Activated T-cell treated with anti-CD3 and anti-CD28 coated beads, Interleukin-2, amount 50 U/mL, for 4 hours (primary cell): ENCODE results near the gene SUPT3H. TPM values are rescaled to one million over a fixed set of nuclear protein-coding genes. Genes with fewer than 3 reads are reported as not detected.
"Not testable (repeated sequence)": the region's sequence is repeated elsewhere in the genome, so short reads cannot be mapped to it uniquely, and the experiment has no call there.

ENCODE experiments used
- ATAC-seq, 2 donors: fragments of 200-7000 bp; cut with Tn5 transposase; one replicate each; pipeline ENCODE4 v1.10.0; 2021
- DNase-seq: peaks from one replicate; pipeline ENCODE4 v3.0.0-alpha.2; 2020
- H3K27me3 Mint-ChIP-seq: one replicate; pipeline ENCODE4 v1.8.0; 2021; ENCODE audit warnings: low read depth, mixed read lengths
- H3K36me3 Mint-ChIP-seq: one replicate; pipeline ENCODE4 v1.8.0; 2022; ENCODE audit warnings: mixed read lengths; ENCODE audit not compliant: insufficient read depth
- H3K4me1 Mint-ChIP-seq: one replicate; pipeline ENCODE4 v1.8.0; 2021; ENCODE audit warnings: low read depth, mixed read lengths
- H3K4me3 Mint-ChIP-seq: one replicate; pipeline ENCODE4 v1.8.0; 2021; ENCODE audit warnings: mild to moderate bottlenecking, moderate library complexity, mixed read lengths
- H3K9me3 Mint-ChIP-seq: one replicate; pipeline ENCODE4 v1.8.0; 2021; ENCODE audit warnings: mixed read lengths
- total RNA-seq, 3 donors: library from RNA; stranded (reverse); gene quantifications; one replicate each; pipeline ENCODE4 v1.2.1, GENCODE V29; 2021

The SUPT3H gene
- total RNA-seq, 3 donors from 2014 or later, result 14.1 to 15.7 (median 15.7) TPM

- Mint-ChIP-seq H3K36me3 (no peaks in the 10 kb centered on the region), H3K4me1 (no peaks in the 10 kb centered on the region), H3K9me3 (no peaks in the 10 kb centered on the region), H3K4me3 (no peak overlapping the region), H3K27me3 (no peaks in the 10 kb centered on the region)
- no peak for ATAC-seq
- DNase-seq, result no peak
These were observed 285.6 kb downstream of the SUPT3H start for GRCh38 chr6:45092135-45092534.

GRCh38 chr6:45086360-45087084 lies 291.2 kb downstream of the SUPT3H start:
- ATAC-seq (no peak), DNase-seq (no peak)
- Mint-ChIP-seq H3K27me3 (no peaks in the 10 kb centered on the region), H3K9me3 (peaks cover 6% of the 10 kb centered on the region), H3K4me3 (no peak overlapping the region), H3K36me3 (peaks cover 2% of the 10 kb centered on the region), H3K4me1 (peaks cover 18% of the 10 kb centered on the region)

- H3K4me1 Mint-ChIP-seq, result peaks cover 18% of the 10 kb centered on the region
- H3K27me3 Mint-ChIP-seq, result no peaks in the 10 kb centered on the region
- no peak for DNase-seq
- peaks cover 13% of the 10 kb centered on the region for H3K9me3 Mint-ChIP-seq
- no peak overlapping the region for H3K4me3 Mint-ChIP-seq
- H3K36me3 Mint-ChIP-seq, result peaks cover 7% of the 10 kb centered on the region
- ATAC-seq, result peak; percentile 73 to 77
These were observed 293.5 kb downstream of the SUPT3H start for GRCh38 chr6:45084257-45084656.

GRCh38 chr6:45082091-45082490 lies 295.6 kb downstream of the SUPT3H start:
- Mint-ChIP-seq H3K27me3 (no peaks in the 10 kb centered on the region), H3K9me3 (peaks cover 23% of the 10 kb centered on the region), H3K4me1 (peaks cover 18% of the 10 kb centered on the region), H3K4me3 (no peak overlapping the region), H3K36me3 (peaks cover 9% of the 10 kb centered on the region)
- ATAC-seq, result no peak
- no peak for DNase-seq

- Mint-ChIP-seq H3K4me3 (no peak overlapping the region), H3K9me3 (peaks cover 27% of the 10 kb centered on the region), H3K27me3 (no peaks in the 10 kb centered on the region), H3K36me3 (peaks cover 9% of the 10 kb centered on the region), H3K4me1 (peaks cover 18% of the 10 kb centered on the region)
- DNase-seq (no peak), ATAC-seq (no peak)
These were observed 296.1 kb downstream of the SUPT3H start for GRCh38 chr6:45081634-45082033.

GRCh38 chr6:45078432-45078831 lies 299.3 kb downstream of the SUPT3H start:
- H3K27me3 Mint-ChIP-seq, result no peaks in the 10 kb centered on the region
- peaks cover 11% of the 10 kb centered on the region for H3K4me1 Mint-ChIP-seq
- peaks cover 21% of the 10 kb centered on the region for H3K9me3 Mint-ChIP-seq
- H3K36me3 Mint-ChIP-seq, result peaks cover 9% of the 10 kb centered on the region
- DNase-seq, result no peak
- no peak for ATAC-seq
- H3K4me3 Mint-ChIP-seq, result no peak overlapping the region

GRCh38 chr6:45076217-45076930 lies 301.4 kb downstream of the SUPT3H start:
- DNase-seq (no peak), ATAC-seq (no peak)
- Mint-ChIP-seq H3K36me3 (peaks cover 7% of the 10 kb centered on the region), H3K9me3 (peaks cover 21% of the 10 kb centered on the region), H3K27me3 (no peaks in the 10 kb centered on the region), H3K4me3 (no peak overlapping the region), H3K4me1 (peaks cover 21% of the 10 kb centered on the region)

- peak; percentile 40 to 56 for ATAC-seq
- peaks cover 21% of the 10 kb centered on the region for H3K4me1 Mint-ChIP-seq
- H3K36me3 Mint-ChIP-seq, result peaks cover 7% of the 10 kb centered on the region
- H3K27me3 Mint-ChIP-seq, result no peaks in the 10 kb centered on the region
- no peak overlapping the region for H3K4me3 Mint-ChIP-seq
- peaks cover 21% of the 10 kb centered on the region for H3K9me3 Mint-ChIP-seq
- no peak for DNase-seq
These were observed 302.5 kb downstream of the SUPT3H start for GRCh38 chr6:45075246-45075645.

- H3K9me3 Mint-ChIP-seq, result peaks cover 14% of the 10 kb centered on the region
- H3K36me3 Mint-ChIP-seq, result peaks cover 3% of the 10 kb centered on the region
These were observed 303.3 kb downstream of the SUPT3H start for GRCh38 chr6:45074439-45074838.

GRCh38 chr6:45073771-45074170 lies 304.0 kb downstream of the SUPT3H start:
- no peak overlapping the region for H3K4me3 Mint-ChIP-seq
- ATAC-seq (peak in 1 of 2 donors; percentile 21), DNase-seq (no peak)
- H3K9me3 Mint-ChIP-seq, result peaks cover 13% of the 10 kb centered on the region
- peaks cover 2% of the 10 kb centered on the region for H3K36me3 Mint-ChIP-seq
- peaks cover 21% of the 10 kb centered on the region for H3K4me1 Mint-ChIP-seq
- H3K27me3 Mint-ChIP-seq, result no peaks in the 10 kb centered on the region

More at GRCh38 chr6:45074439-45074838, 303.3 kb downstream of the SUPT3H start:
- no peak for DNase-seq
- no peaks in the 10 kb centered on the region for H3K27me3 Mint-ChIP-seq
- ATAC-seq, result no peak
- H3K4me3 Mint-ChIP-seq, result no peak overlapping the region
- peaks cover 21% of the 10 kb centered on the region for H3K4me1 Mint-ChIP-seq

- Mint-ChIP-seq H3K27me3 (no peaks in the 10 kb centered on the region), H3K4me3 (no peak overlapping the region), H3K36me3 (no peaks in the 10 kb centered on the region), H3K4me1 (peaks cover 21% of the 10 kb centered on the region), H3K9me3 (peaks cover 4% of the 10 kb centered on the region)
- DNase-seq (no peak), ATAC-seq (no peak)
These were observed 305.1 kb downstream of the SUPT3H start for GRCh38 chr6:45072673-45073072.

GRCh38 chr6:45072016-45072415 lies 305.7 kb downstream of the SUPT3H start:
- Mint-ChIP-seq H3K4me3 (no peak overlapping the region), H3K27me3 (no peaks in the 10 kb centered on the region), H3K9me3 (peaks cover 4% of the 10 kb centered on the region), H3K4me1 (peaks cover 21% of the 10 kb centered on the region), H3K36me3 (no peaks in the 10 kb centered on the region)
- no peak for DNase-seq
- ATAC-seq, result no peak

- H3K36me3 Mint-ChIP-seq, result no peaks in the 10 kb centered on the region
- no peak for ATAC-seq
- H3K9me3 Mint-ChIP-seq, result no peaks in the 10 kb centered on the region
- no peak overlapping the region for H3K4me3 Mint-ChIP-seq
- H3K27me3 Mint-ChIP-seq, result no peaks in the 10 kb centered on the region
- no peak for DNase-seq
- peaks cover 16% of the 10 kb centered on the region for H3K4me1 Mint-ChIP-seq
These were observed 308.6 kb downstream of the SUPT3H start for GRCh38 chr6:45069091-45069490.

- H3K4me3 Mint-ChIP-seq, DNase-seq, H3K36me3 Mint-ChIP-seq, H3K27me3 Mint-ChIP-seq, H3K9me3 Mint-ChIP-seq, ATAC-seq, H3K4me1 Mint-ChIP-seq: not testable (repeated sequence)
These were observed 310.3 kb downstream of the SUPT3H start for GRCh38 chr6:45067446-45067845.

GRCh38 chr6:45062659-45063058 lies 315.1 kb downstream of the SUPT3H start:
- H3K4me3 Mint-ChIP-seq, ATAC-seq, H3K36me3 Mint-ChIP-seq, H3K27me3 Mint-ChIP-seq, H3K4me1 Mint-ChIP-seq, DNase-seq: not testable (repeated sequence)
- H3K9me3 Mint-ChIP-seq, result peaks cover 15% of the 10 kb centered on the region
